ENCODE data around the gene TTLL1.

GRCh38 chr22:43127166-43127908, 38.1 kb upstream of the TTLL1 start:
- TF ChIP-seq CTCF (IDR thresholded peaks at IDR 0.05; ENCODE audit: low read depth, low read length, poor library complexity, severe bottlenecking), result no peak
- TF ChIP-seq EZH2phosphoT487 (IDR thresholded peaks at IDR 0.05; ENCODE audit: borderline replicate concordance, low read length), result no peak

Measured in DOHH2 (cell line).